ENCODE data around the gene TP53I11. TPM values are rescaled to one million over a fixed set of nuclear protein-coding genes. Genes with fewer than 3 reads are reported as not detected.

The TP53I11 gene
- total RNA-seq, 1 donor from 2014 or later: 83.6 TPM

DNA sequence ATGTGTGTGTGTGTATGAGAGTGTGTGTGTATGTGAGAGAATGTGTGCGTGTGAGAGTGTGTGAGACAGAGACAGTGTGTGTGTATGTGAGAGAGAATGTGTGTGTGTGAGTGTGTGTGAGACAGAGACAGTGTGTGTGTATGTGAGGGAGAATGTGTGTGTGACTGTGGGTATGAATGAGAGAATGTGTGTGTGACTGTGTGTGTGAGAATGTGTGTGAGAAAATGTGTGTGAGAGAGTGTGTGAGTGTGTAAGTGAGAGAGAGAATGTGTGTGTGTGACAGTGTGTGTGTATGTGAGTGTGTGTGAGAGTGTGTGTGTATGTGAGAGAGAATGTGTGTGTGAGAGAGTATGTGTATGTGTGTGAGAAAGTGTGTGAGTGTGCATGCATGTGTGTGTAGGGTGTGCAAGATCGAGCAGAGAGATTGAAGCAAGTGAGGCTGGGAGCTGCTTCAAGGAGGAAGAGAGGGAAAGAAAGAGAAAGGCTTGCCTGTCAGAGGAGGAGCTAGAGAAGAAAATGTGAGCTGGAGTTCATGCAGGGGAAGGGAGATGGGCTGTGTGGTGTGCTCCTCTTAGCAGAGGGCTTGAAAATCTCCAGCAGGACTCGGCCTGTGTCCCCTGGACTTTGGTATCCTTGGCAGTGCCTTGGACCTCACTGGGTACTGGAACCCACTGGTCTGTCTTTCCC is 27.7 kb upstream of the TP53I11 start:
- Mint-ChIP-seq H3K27ac (ENCODE audit: unreplicated experiment) (no peak overlapping the region), H3K4me1 (peaks cover 13% of the 10 kb centered on the region), H3K27me3 (ENCODE audit: low read depth) (no peaks in the 10 kb centered on the region), H3K36me3 (ENCODE audit: low read depth) (no peaks in the 10 kb centered on the region), H3K4me3 (no peak overlapping the region), H3K9me3 (no peaks in the 10 kb centered on the region)
- DNase-seq (ENCODE audit: low read depth, low spot score): no peak
- TF ChIP-seq, protein P1, sequence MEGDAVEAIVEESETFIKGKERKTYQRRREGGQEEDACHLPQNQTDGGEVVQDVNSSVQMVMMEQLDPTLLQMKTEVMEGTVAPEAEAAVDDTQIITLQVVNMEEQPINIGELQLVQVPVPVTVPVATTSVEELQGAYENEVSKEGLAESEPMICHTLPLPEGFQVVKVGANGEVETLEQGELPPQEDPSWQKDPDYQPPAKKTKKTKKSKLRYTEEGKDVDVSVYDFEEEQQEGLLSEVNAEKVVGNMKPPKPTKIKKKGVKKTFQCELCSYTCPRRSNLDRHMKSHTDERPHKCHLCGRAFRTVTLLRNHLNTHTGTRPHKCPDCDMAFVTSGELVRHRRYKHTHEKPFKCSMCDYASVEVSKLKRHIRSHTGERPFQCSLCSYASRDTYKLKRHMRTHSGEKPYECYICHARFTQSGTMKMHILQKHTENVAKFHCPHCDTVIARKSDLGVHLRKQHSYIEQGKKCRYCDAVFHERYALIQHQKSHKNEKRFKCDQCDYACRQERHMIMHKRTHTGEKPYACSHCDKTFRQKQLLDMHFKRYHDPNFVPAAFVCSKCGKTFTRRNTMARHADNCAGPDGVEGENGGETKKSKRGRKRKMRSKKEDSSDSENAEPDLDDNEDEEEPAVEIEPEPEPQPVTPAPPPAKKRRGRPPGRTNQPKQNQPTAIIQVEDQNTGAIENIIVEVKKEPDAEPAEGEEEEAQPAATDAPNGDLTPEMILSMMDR (conservative IDR thresholded peaks at IDR 0.05): no peak

DNA sequence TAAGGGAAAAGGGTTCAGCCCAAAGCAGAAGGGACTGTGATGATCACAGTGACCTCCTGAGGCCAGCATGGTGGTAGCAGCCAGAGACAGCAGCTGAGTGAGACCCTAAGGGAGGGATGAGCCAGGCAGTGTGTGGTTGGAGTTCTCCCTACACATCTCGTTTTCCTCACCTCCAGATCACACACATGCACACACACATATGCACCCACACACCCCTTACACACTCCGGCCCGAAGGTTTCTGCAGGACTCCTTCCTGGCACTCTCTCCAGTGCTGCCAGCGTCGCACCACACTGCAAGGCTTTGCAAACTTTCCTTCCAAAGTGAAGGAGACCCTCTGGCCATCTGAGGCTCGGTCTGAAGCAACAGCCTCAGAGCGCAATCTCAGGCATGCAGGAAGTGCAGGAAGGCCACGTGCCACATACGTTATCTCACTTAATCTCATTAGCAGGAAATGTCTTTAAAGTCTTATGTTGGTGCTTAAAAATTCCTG is 26.9 kb upstream of the TP53I11 start:
- peaks cover 19% of the 10 kb centered on the region for H3K4me1 Mint-ChIP-seq
- H3K27me3 Mint-ChIP-seq (ENCODE audit: low read depth): no peaks in the 10 kb centered on the region
- no peaks in the 10 kb centered on the region for H3K36me3 Mint-ChIP-seq (ENCODE audit: low read depth)
- TF ChIP-seq, protein P1 (conservative IDR thresholded peaks at IDR 0.05): peak; percentile 37
- peak overlapping the region; percentile 30 for H3K27ac Mint-ChIP-seq (ENCODE audit: unreplicated experiment)
- no peaks in the 10 kb centered on the region for H3K9me3 Mint-ChIP-seq
- H3K4me3 Mint-ChIP-seq: peak overlapping the region; percentile 36
- no peak for DNase-seq (ENCODE audit: low read depth, low spot score)

DNA sequence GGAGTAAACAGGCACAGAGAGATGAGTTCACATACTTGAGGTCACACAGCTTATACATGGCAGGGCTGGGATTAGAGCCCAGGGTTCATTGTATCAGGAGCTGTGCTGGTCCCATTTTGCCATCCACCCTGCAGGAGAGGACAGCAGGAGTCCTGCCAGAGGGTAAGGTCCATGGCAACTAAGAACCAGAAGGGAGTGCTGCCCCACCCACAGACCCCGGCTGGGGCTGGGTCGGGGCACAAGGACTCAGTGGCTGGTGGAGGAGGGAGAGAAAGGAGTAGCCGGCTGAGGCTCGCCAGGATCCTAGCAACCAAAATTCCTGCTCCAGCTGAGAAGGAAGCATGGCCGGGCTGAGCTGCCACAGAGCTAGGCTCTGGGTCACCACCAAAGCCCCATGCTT is 25.9 kb upstream of the TP53I11 start:
- Mint-ChIP-seq H3K4me1 (peaks cover 20% of the 10 kb centered on the region), H3K27ac (ENCODE audit: unreplicated experiment) (no peak overlapping the region), H3K9me3 (no peaks in the 10 kb centered on the region), H3K36me3 (ENCODE audit: low read depth) (no peaks in the 10 kb centered on the region), H3K4me3 (no peak overlapping the region), H3K27me3 (ENCODE audit: low read depth) (no peaks in the 10 kb centered on the region)
- TF ChIP-seq, protein P1 (conservative IDR thresholded peaks at IDR 0.05): no peak
- DNase-seq (ENCODE audit: low read depth, low spot score): no peak

DNA sequence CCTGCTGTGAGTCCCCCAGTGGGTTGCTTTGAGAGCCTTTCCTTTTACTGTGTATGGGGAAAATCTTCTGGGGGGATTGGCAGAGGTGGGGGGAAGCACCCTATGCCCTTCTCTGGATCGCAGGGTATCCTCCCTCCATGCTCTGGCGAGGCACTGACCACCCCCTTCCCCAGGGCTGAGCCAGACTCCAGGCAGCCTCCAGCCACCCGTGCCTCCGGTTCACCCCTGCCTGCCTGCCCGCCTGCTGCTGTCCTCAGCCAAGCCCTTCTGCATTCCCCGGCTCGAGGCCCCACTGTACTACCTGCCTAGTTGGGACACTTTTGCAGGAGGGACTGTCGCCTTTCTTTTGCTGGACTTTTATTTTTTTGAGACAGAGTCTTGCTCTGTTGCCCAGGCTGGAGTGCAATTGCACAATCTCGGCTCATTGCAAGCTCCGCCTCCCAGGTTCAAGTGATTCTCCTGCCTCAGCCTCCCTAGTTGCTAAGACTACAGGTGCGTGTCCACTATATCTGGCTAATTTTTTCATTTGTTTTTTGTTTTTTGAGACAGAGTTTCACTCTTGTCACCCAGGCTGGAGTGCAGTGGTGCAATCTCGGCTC is 23.8 kb upstream of the TP53I11 start:
- Mint-ChIP-seq H3K9me3 (no peaks in the 10 kb centered on the region), H3K4me1 (peaks cover 33% of the 10 kb centered on the region), H3K27ac (ENCODE audit: unreplicated experiment) (peak overlapping the region; percentile 86), H3K4me3 (no peak overlapping the region), H3K36me3 (ENCODE audit: low read depth) (no peaks in the 10 kb centered on the region), H3K27me3 (ENCODE audit: low read depth) (no peaks in the 10 kb centered on the region)
- DNase-seq (ENCODE audit: low read depth, low spot score): no peak
- TF ChIP-seq, protein P1 (conservative IDR thresholded peaks at IDR 0.05): no peak

DNA sequence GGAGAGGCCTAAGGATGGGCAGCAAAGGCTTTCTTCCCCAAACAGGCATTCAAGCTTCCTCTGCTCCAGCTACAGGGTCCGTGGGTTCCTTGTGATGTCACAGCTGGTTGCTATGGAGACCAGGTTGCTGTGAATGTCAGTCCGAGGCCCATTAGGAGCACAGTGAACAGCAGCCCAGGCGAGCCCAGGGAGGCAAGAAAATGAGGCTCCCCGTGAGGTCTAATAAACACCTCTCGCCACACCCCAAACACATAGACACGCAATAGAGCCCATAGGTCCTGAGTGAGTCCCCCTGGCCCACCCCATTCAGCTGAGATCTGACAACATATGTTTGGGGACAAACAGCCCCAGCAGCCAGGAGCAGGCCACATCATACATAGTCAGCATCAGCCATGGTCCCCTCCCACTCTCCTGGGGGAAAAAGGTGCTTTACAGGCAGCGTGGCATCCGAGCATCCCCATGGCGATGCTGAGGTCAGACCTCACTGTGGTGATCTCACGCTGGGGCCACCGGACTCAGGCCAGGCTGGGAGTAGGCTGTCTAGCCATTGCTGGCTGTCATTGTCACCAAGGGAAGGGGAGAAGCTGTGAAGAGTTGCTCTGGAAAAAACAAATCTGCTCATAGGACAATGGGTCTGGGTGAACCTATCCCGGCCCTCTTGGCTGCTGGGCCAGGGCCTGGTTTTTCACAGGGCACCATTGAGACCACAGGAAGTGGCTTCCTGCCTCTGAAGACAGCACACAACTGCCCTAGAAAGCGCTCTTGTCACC is 23.1 kb upstream of the TP53I11 start:
- H3K4me1 Mint-ChIP-seq: peaks cover 36% of the 10 kb centered on the region
- H3K36me3 Mint-ChIP-seq (ENCODE audit: low read depth): no peaks in the 10 kb centered on the region
- H3K27me3 Mint-ChIP-seq (ENCODE audit: low read depth): no peaks in the 10 kb centered on the region
- TF ChIP-seq, protein P1 (conservative IDR thresholded peaks at IDR 0.05): no peak
- H3K27ac Mint-ChIP-seq (ENCODE audit: unreplicated experiment): peak overlapping the region; percentile 86
- DNase-seq (ENCODE audit: low read depth, low spot score): no peak
- no peaks in the 10 kb centered on the region for H3K9me3 Mint-ChIP-seq
- H3K4me3 Mint-ChIP-seq: no peak overlapping the region
